ENCODE data around the gene ATF5.
"Not testable (repeated sequence)": the region's sequence is repeated elsewhere in the genome, so short reads cannot be mapped to it uniquely, and the experiment has no call there.

ATF5 gene

DNA sequence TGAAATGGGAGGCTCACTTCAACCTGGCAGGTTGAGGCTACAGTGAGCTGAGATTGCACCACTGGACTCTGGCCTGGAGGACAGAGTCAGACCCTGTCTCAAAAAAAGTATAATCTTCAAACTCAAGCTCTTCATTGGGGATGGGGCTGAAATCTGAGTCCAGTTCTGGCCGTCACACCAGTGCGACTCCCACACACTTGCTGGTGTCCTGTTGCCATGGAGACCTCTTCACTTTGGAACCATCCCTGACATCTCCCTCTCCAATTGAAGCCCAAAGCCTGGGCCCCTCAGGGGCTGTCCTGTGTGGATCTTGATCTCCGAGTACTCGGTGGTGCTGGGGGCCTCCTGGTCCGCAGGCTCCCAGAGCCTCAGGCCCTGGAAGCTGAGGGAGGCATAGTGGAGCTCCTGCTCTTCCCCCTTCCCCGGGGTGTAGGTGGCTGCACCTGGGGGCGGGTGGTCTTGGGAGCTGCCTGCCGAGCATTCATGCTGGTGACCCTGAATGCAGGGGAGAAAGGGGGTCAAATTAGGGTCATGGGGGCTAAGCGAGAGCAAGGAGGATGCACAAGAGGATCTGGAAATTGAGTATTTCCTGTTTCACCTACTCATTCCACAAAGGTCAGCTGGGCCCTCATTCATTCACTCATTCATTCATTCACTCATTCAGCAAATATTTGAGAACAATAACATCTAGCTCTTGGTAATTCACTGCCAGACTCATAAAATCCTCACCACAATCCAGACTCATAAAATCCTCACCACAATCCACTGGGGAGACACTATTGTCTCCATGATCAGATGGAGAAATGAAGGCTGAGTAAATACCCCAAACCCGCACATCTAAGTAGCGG, 21.0 kb downstream of the ATF5 start:
- no peak for DNase-seq

DNA sequence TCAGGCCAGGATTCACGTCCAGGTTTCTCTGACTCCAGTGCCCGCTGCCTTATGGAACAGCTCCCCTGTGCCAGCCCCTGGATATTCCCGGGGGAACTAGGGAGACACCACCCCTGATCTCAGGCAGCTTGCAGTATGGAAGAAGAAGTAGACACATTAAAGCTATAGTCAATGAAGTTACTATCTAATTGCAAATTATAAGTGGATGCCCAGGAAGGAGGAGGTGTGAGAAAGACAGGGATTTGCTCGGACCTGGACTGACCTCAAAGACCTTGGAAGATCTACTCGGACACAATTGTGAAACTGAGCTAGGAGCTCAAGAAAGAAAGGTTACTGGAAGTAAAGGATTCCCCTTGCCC, 21.6 kb downstream of the ATF5 start:
- no peak for DNase-seq

DNA sequence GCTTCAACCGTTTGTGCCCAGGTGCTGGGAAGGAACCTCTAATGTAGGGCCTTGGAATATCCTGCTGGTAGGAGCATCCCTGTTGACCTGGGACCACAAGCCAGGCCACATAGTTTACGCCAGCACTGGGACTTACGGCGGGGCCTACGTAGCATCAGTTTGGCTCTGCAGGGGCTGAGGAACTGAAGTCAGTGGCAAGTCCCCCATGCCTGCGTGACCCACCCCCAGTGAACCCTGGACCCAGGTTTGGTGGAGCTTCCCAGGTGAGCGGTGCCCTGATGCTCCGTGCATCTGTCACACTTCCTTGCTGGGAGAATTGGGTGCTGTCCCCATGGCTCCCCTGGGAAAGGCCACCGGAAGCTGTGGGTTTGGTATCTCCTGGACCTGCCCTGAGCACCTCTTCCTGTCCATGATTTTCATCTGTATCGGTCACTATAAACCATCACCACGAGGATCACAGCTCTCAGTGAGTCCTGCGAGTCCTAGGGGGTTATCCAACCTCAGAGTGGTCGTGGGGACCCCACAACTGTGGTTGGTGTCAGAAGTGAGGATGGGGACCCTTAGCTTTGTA, 22.0 kb downstream of the ATF5 start:
- DNase-seq = no peak

DNA sequence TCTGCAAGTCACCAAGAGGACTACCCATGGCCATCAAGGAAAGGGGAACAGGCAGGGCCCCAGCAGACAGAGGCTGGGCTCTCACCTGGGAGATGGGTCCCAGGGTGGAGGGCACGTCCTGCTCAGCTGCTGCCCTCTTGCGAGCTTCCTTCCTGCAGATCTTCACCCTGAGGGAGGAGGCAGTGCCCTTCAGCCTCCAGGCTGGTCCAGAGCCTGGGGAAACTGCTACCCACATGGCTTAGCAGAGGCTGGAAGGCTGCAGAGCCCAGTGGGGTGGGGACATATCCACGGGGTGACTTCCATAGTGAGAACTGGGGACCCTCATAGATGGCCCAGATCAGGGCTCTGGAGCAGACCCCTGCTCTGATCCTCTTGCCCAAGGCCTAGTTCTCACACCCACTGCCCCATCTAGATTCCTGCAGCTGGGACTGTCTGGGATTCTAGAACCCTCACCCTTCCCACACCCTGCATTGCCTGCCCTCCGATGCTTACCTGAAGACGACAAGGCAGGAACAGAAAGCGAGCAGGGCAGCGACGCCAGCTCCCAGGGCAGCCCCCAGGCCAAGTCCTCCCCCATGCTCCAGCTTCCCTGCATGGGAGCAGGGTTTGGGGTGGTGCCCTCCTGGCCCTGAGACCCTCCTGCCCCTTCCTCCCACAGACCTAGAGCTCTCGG, 22.9 kb downstream of the ATF5 start:
- no peak for DNase-seq

DNA sequence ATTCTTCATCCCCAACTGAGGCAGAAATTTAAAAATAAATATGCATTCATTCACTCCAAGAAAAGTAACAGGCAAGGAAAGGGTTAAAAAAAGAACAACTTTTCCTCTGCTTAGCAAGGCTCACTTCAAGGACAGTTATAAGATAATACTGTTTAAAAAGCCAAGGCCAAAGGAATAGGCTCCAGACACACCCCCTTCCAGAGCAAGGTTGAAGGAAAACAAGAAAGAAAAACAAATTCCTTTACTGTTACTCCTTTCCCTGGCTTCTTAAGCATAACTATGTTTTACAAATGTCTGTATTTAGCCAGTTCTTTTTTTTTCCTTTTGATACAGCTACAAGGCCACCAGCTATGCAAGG, 23.5 kb downstream of the ATF5 start:
- no peak for DNase-seq

DNA sequence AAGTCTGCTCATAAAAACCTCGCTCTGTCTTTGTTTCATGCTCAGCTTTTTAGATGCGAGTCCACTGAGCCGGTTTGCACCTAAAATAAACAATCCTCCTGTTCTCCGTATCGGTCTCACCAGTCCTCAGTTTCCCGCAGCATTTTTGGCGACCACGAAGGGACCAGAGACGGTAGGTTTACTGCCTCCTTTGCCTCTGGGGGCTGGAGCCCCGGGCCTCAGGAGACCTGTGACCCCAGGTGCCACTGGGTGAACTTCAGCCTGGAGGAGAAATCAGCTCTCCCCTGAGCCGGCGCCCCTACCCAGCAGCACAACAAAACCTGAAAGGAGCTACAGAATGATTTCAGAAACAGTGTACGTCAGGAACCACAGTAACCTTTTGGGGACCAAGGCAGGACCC, 23.9 kb downstream of the ATF5 start:
- DNase-seq = no peak

DNA sequence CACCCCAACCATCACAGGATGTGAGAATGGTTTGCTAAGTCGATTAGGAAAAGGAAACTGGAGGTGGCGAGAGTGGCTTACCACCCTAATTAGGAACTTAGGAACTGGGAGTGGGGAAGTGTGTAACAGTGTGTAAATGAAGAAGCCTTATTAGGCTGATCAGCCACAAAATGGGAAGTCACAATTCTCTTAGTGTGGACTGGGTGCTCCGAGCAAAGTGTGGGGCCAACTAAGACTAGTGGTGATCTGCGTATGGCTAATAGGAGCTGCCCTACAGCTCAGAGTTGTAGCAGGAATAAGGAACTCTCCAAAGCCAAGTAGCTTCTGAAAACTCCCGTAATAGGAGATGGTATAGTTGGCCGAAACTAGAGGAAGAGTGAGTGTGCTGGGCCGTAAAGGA, 24.4 kb downstream of the ATF5 start:
- DNase-seq = no peak

DNA sequence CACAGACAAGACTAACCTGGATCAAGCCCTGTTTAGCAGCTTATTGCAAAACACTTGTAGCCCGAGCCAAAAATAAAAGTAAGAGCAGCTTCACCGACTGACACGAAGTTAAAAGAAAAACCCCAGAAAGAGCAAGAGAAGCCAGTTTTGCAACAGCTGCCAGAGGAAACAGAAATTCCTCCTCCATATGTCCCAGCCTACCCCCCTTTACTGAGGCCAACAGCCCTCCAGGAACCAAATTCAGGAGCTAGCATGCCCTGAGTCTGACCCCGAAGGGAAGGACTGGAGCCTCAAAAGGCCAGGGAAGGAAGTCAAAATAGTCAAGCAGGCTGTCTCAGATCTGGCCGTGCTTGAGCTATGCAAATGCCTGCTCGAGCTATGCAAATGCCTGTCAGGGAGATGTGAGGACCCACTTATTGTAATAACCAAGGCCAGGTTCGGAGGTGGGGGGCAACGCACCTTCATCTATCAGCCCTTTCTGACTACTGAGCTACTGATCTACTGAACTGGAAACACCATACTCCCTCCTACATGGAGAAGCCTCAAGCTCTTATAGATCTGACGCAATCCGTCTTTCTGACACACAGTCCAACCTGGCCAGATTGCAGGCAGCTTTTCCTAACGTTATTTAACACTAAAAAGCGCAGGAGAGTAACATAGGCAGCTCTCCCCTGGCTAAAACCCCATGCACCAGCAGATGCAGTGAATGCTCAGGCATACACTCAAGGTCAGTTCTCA, 25.3 kb downstream of the ATF5 start:
- DNase-seq = peak; percentile 15

DNA sequence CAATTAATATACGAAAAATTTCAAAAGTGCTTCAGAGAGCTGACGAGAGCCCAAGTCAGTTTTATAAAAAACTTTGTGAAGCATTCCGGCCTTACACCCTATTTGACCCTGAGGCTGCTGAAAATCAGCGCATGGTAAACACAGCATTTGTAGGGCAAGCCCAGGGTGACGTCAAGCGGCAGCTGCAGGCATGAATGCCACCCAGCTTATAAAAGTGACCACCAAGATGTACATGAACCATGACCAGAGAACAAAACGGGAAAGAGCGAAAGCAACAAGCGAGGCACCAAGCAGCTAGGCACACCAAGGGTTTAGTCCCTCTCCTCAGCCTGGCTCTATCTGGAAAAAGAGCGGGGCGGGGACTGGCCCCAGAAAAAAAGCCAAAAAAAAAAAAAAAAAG, 25.9 kb downstream of the ATF5 start:
- DNase-seq = no peak

DNA sequence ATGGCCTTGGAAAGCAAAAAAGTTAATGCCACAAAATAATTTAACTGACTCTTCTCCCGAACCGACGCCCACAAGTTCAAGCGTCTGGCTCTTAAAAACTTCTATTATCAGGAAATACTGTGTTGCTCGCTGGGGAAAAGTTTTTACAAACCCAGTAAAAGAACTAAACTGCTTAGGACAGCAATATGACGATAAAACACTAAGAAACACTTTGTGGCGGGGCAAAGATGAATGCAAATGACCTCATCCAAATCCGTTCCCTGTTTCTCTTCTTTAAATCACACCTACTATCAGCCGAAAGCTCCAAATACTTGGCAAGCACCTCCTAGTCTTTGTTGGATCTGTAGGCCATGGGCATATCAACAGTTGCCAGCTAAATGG, 27.1 kb downstream of the ATF5 start:
- DNase-seq = no peak

DNA sequence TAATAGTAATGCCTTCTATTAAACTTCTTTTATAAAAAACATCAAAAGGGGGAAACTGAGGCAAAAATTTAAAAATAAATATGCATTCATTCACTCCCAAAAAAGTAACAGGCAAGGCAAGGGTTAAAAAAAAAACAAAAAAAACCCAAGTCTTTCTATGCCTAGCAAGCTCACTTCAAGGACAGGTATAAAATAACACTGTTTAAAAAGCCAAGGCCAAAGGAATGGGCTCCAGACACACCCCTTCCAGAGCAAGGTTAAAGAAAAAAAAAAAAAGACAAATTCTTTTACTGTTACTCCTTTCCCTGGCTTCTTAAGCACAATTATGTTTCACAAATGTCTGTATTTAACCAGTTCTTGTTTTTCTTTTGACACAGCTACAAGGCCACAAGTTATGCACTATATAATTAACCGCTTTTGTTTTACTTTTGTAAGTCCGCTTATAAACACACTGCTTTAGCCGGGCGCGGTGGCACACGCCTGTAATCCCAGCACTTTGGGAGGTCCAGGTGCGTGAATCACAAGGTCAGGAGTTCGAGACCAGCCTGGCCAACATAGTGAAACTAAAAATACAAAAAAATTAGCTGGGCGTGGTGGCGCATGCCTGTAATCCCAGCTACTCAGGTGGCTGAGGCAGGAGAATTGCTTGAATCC, 28.4 kb downstream of the ATF5 start:
- DNase-seq = no peak

DNA sequence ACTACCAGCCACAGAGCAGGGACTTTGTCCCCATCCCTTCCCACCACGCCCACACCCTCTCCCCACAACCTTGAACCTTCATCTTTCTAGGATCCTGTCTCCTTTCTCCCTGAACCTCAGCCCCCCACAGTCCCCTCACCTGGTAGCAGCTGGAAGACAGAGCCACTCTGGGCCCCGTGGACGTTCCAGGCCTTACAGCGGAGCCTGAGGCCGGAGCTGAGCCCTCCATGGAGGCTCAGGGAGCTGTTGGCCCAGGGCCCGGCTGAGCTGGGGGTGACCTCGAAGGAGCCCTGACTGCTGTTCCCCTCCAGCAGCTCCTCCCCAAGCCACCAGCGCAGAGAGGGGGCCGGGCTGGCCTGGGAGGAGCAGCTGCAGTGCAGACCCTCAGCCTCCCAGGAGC, 29.1 kb downstream of the ATF5 start:
- DNase-seq = not testable (repeated sequence)

DNA sequence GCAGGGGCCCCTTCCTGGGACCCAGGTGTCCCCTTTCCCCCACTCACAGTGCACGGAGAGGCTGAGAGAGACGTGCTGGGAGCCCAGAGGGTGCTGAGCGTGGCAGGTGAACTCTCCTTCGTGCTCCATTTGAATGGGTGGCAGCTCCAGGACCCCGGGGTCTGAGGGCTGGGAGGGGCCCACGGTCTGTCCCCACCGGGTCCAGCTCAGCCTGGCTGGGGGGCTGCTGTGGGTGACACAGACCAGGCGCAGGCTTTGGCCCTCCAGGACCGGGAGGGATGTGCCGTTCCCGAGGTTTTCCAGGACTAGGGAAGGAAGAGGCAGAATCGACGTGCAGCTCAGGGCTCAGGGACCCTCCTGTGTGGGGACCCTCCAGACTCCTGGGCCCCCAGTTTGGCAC, 29.6 kb downstream of the ATF5 start:
- DNase-seq = not testable (repeated sequence)

DNA sequence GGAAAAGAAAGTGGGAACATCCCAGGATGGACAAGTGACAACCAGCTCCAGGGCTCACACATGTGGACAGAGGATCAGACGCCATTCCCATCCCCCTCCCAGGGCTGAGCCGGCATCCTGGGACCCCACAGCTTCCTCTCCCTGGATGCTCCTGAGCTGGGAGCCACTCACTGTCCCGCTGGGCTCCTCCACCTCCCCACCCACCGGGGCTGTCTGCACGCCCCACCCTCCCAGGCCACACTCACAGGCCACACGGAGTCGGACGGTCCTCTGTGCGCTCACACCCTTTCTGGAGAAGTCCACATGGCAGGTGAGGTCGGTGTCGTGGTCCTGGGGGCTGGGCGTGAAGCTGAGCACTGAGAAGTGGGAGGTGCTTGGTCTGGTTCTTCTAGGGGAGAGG, 30.9 kb downstream of the ATF5 start:
- not testable (repeated sequence) for DNase-seq

DNA sequence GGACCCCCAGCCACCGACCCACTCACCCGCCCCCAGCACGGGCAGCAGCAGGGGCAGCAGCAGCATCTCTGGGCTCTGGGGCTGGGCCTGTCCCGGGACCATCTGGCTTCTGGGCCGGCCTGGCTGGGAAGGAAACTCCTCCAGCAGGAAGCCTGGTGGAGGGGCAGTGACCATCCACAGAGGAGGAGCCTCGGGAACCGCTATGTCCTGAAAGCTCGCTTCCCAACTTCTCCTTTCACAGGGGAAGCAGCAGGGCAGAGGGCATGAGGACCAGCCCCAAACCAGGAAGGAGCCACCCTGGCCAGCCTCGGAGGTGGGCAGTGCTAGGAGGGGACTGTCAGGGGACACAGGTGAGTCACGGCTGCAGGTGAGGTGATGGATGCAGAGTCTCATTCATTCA, 32.0 kb downstream of the ATF5 start, which contains the start of gene SIGLEC11:
TSS of gene SIGLEC11 (minus strand) at position 193 of the 400 bp plus-strand sequence. CDS start at position 102, 91 bp downstream.
- not testable (repeated sequence) for DNase-seq

DNA sequence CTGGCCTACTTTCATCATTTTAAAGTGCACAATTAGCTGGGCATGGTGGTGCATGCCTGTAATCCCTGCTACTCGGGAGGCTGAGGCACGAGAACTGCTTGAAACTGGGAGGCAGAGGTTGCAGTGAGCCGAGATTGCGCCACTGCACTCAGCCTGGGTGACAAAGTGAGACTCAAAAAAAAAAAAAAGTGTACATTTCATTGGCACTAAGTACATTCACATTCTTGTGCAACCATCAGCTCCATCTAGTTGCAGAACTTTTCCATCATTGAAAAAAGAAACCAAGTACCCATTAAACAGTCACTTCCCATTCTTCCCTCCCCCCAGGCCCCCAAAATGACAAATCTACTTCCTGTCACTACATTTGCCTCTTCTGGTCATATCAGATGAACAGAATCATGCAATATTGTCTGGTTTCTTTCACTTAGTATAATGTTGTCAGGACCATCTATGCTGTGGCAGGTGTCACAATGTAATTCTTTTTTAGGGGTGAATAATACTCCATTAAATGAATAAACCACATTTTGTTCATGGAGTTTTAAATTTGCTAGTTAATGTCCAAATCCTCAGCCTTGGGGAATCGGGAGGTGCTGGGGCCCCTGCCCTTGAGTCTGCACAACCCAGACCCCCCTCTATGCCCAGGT, 39.4 kb downstream of the ATF5 start:
- no peak for DNase-seq

DNA sequence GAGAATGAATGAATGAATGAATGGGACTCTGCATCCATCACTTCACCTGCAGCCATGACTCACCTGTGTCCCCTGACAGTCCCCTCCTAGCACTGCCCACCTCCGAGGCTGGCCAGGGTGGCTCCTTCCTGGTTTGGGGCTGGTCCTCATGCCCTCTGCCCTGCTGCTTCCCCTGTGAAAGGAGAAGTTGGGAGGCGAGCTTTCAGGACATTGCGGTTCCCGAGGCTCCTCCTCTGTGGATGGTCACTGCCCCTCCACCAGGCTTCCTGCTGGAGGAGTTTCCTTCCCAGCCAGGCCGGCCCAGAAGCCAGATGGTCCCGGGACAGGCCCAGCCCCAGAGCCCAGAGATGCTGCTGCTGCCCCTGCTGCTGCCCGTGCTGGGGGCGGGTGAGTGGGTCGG, 40.4 kb downstream of the ATF5 start:
- not testable (repeated sequence) for DNase-seq

DNA sequence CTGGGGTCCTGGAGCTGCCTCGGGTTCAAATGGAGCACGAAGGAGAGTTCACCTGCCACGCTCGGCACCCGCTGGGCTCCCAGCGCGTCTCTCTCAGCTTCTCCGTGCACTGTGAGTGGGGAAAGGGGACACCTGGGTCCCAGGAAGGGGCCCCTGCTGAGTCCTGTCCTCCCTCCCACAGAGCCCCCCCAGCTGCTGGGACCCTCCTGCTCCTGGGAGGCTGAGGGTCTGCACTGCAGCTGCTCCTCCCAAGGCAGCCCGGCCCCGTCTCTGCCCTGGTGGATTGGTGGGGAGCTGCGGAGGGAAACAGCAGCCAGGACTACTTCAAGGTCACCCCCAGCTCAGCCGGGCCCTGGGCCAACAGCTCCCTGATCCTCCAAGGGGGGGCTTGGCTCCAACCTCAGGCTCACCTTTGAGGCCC, 43.0 kb downstream of the ATF5 start:
- DNase-seq = no peak

DNA sequence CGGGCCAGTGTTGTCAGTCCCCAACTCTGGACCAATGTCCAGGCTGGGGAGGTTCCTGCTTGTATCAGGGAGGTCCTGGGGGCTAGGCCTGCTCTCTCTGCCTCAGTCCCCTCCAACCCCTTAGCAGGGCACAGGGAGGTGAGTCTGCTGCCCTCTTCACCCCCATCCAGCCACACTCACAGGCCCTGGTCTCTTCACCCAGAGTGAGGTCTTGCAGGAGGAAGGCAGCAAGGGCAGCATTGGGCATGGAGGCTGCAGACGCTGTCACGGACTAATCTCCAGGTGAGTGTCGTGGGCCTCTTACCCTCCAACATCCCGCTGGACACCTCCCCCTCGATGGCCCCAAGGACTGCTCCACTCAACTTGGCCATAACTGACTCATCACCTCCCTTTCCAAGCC, 43.8 kb downstream of the ATF5 start:
- DNase-seq = no peak

DNA sequence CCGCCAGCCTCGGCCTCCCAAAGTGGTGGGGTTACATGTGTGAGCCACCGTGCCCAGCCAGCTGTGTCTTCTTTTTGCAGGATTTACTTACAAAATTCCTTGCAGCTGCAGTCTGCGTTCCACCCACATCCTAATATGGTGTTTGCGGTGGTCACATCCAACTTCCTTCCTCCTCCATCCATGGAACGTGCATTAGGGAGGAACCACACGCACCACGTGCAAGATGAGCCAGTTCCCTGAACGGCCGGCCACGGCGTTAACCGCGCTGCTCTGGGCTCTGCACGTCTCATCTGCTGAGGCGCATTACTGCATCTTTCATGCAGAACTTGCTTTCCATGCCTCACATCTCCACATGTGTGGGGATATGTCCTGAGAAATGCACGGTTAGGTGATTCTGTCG, 45.0 kb downstream of the ATF5 start:
- no peak for DNase-seq

DNA sequence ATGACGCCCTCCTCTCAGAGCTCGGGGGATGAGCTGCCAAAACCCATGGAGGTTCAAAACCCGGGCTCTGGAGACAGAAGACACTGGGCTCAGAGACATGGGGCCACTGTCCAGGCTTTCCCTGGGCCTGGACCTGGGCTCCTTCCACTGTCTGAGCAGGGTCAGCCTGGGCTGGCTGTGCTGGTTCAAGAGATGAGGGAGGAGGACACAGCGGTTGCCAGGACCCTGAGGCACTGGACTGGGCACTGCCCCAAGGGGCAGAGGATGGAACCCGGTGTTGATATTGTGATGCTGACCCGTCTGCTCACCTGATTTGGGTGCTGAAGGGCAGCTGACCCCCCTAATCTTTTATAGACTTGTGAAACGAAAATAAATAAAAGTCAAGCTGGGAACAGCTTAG, 46.0 kb downstream of the ATF5 start:
- DNase-seq = no peak

DNA sequence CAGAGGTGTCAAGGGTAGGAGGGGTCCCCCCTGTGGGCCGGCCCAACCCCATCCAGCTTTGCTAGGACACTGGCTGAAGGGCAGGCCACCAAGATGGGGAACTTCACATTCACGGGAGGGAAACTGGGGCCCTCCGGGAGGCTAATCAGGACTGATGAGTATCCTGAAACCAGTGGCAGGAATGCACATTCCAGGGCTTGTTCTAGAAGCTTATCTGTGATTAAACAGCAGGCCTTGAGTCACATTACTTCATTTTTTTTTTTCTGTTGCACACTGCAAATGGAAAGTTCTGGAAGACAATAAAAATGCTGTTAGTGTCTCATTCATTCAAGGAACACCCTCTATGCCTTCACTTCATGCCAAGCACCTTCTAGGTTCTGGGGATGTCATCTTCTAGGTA, 47.5 kb downstream of the ATF5 start:
- no peak for DNase-seq

DNA sequence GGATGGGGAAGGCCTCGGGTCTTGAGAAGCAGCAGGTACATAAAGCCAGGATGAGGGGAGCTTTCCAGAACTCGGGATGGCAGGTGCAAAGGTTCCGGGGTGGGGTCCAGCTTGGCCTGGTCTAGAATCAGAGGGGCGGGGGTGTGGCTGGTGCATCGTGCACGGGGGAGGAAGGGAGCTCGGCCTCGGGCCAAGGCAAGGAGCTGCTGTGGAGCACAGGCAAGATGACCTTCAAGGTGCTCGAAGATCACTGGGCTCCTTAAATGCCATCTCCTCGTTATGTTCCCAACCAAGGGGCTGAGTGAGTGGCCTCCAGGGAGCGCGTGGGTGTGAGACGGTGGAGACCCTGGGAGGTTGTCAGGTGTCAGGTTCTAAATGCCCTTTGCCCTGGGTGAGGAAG, 48.1 kb downstream of the ATF5 start:
- no peak for DNase-seq

Measured in fibroblast of skin of right quadriceps (primary cell).